GM18499 (cell line): ENCODE results near the gene PARD3B.

Source experiments
- ATAC-seq: cut with Tn5 transposase; IDR thresholded peaks from one replicate; pipeline ENCODE4 v1.9.1; 2021; ENCODE audit warnings: moderate number of reproducible peaks; ENCODE audit not compliant: insufficient read depth, unreplicated experiment

The PARD3B gene

DNA sequence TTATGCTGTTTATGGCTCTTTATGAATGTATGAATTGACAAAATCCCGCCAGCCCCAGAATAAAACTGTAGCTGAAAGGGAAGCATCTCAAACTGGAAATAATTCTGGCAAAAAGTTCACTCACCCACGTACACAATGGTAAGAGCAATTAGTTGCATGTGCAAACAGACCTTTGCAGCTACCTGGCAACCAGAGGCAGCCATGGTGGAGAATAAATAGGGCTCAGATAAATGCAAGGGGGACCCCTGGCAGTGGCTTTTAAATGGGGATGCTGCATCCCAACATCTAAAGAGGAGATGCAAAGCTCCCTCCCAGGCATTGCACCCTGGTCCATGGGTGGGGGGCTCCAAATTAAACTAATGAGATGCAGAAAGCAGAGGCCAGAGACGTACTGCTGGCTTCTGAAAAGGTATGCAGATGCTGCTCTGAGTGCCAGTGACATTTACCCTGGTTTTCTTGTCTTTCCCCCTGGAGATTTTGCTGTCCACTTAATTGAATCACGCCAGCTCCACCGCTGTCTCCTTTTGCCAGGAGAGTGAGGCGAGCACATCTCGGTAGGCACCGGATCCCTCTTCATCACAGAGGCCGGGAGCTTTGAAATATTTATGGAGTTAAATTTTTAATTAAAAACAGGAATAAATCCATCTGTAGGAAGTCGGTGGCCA, 1010.4 kb downstream of the PARD3B start:
- ATAC-seq = no peak

DNA sequence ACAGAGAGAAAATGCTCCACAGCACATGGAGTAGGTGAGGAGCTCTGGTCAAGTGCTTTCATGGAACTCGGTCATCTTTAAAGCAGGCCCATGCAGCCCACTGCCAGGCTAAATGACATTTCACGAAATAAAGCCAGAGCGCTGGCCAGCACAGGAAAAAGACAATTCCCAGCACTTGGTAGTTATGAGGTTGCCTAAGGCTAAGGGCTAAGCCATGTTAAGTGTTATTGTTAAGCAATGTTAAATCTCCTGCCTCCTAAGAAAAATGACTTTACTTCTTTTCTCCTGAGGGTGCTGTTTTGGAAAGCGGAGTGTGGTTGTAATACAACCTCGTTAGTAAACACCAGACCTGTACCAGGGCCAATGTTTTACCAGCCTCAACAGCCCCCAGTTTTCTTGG, 1011.1 kb downstream of the PARD3B start:
- no peak for ATAC-seq

DNA sequence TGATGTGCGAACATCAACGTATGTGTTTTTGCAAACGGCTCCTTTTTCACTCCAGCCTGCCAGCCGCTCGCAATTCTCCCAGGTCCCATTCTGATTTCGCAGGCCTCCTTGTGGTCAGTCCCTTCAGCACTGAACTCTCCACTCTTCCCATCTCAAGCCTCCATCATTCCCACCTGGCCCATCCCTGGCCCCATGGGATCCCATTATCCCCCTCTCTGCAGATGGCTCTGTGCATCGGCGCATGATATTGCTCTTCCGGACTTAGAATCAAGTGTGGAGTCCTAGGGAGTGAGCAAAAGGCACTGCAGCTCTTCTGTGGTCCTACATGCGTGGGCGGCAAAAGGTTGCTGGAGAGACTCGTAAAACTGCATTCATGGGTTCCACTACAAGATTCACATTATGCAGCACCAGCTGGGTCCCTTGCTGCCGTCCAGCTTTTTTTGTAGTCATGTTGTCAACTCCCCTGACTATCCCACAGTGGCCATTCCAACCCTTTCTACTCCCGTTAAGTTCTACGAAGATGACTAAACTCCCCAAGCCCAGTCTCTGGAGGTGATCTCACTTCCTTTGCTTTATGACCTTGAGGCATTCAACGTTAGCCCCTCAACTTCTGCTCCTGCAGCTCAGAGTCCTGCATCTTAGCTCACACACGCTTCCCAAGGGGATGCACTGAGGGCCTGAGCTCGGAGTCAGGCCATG, 1011.7 kb downstream of the PARD3B start:
- ATAC-seq = no peak

DNA sequence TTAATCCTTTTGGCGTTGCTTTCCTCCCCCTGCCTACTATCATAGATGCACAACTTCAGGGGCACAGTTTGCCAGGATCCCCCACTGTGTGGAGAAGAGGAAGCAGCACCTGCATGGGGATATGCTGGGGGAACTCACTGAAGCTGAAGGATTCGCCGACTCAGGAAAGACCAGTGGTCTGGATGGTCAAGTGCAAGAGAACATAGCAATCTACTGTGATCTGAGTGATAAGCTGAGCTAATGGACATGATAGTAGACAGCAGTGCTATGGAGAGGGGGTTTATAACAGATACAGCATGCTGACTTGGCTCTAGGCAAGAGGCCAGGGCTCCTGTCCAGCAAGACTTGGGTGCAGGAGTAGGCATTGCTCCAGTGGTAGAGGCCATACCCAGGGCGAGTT, 1012.6 kb downstream of the PARD3B start:
- no peak for ATAC-seq

DNA sequence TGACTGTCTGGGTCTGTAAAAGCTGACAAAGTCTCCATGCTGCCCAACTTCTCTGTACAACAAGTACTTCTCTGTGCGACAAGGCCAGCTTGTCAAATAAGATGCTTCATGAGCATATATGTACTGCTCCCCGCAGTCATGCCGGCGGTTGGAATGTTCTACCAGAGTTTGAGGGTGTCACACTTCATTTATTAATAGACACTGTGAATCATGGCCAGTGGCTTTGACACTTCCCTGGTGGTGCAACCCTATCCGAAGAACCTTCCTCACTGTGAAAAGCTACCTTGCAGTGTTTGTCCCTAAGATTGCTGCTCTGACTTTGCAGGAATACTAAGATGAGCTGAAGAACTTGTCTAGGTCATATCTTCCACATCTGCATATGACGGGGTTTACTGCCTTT, 1016.2 kb downstream of the PARD3B start:
- no peak for ATAC-seq

DNA sequence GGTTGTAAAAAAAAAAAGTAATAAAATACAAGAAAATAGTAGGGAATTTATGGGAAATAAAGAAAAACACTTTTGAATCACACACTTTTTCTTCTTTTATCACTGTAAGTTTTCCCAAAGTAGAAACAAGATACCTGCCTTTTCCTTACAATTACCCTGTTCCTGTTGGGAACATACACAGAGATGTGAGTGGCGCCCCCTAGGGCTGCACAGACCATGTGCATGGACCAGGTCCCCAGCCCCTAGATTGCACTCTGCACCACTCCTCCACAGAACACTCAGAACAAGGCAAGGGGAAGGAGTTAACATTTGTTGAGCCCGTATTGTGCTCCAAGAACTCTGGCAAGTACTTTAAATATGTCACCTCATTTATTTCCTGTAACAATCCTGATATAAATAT, 1018.4 kb downstream of the PARD3B start:
- no peak for ATAC-seq

DNA sequence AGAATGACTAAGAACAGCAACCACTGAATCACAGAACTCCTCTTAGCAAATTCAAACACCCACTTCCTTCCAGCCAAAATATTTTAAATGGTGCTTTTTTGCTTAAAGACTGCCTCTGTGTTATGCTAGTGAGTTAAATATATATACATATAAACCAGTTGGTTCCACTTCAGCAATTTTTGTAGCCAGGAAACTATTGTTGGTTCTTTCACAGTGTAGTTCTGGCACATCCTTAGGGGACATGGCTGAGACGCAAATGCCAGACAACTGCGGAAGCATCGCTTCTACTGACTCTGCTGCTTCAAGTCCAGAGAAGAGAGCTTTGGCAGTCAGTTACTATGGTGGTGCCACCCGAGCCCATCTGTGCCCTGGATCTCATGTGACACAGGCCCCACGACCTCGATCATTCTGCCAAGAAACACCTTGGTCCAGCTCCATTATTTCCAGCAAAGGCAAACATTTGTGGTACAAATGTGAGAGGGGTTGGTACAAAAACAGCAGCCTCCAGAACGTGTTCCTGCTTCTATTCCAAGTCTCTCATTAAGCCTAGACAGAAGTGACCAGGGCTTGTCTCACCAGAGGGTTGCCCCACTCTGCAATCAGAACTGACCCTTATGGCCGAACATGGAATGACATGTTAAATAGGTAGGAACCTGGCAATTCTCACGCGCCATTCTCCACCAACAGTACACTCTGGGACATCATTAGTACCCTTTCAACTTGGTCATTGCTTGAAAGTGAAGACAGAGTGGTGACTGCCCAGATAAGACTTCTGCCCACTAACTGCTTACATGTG, 1019.3 kb downstream of the PARD3B start:
- ATAC-seq = no peak

DNA sequence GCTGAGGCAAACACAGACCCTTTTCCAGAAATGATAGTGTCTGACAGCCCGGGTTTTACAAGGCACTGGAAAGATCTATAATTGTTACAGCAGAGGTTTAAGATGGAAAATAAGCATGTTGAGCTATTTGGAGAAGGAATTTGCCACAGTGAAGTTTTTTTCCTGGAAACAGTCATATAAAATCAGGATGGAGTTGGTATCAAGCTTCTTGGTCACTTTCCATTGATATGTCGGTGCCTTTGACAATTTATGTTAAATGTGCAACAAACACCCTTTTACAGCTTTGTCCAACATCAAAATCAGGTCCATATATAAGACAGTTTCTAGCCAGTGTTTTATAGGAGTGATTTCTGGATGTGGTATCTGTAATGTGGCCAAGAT, 1019.9 kb downstream of the PARD3B start:
- ATAC-seq = no peak

DNA sequence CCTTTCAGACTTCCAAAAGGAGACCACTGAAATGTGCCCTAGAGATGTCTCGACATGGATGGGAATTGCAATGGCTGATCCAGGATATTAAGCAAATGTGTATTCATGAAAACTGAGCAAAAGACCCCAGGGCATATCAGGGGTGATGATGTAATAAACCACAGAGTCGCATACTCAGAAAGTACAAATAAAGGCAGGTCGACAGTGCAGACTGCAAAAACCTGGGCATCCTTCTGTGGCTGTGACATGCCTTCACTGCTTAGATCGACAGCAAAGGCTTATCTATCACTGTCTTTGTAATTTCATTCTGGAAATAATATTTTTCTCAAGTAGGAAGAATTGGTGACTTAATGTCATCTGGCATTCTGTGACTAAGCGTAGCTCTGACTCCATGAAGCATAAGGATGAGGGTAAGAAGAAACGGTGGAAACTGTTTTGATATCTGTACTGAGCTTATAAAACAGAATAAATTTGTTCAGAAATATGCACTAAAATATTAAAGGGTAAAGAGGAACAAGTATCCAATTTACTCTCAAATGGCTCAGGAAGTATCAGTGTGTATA, 1021.4 kb downstream of the PARD3B start:
- no peak for ATAC-seq

DNA sequence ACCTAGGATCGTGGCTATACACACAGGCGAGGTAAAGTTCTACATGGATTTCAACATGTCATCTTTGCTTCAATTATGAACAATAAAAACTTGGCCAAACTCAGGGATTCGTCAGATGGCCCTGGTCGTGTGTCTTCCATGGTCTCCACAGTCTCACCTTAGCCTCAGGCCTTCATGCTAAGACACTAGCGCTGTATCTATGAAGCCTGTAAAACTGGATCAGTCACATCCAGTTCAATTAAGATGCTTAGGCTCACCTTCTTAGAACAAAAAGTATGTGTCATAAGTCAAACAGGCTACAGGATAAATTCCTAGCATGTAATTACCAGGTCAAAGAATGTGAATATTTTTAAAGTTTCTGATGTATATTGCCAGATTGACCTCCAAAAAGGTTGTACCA, 1023.3 kb downstream of the PARD3B start:
- ATAC-seq = no peak

DNA sequence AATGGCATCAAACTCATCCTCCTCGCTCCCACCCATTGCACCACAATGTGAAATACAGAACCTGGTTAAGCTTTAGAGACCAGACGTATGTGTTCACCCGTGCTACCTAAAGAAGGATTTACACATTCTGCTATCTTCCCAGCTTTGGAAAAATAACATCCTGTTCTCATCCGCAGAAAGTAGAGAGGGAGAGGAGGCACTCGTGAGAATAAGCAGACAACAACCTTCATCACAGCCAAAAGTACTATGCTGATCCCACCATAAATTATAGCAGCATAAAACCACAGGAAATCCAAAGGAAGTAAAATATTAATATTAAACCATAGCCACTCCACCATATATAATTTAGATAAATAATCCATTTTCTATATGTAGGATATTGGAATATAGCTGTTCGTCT, 1025.4 kb downstream of the PARD3B start:
- ATAC-seq = no peak

DNA sequence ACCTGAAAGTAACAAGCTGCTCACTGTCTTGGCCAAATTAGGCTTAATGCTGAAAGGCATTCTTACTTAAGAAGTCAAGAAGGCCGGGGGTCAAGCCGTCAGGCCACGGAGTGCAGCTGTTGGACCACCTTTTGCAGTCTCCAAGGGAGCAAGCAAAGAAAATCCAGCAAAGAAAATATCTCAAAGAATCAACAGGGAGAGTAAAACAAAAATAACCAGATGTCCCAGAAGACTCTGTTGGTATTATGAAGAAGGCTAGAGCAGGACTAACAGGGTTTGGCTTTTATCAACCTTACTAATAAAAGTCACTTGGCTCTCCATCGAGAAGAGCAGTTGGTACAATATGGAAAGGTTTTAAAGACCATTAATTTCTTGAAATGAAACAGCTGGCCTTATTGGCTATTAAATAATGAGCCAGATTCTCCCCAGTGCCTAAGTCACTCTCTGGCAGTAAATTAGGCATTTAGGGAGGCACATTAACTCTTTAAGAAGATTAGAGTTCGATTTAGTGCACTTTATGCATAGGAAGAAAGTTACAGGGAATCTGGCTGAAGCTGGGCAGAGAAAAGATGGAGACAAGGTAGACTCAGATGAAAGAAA, 1026.2 kb downstream of the PARD3B start:
- ATAC-seq = no peak

DNA sequence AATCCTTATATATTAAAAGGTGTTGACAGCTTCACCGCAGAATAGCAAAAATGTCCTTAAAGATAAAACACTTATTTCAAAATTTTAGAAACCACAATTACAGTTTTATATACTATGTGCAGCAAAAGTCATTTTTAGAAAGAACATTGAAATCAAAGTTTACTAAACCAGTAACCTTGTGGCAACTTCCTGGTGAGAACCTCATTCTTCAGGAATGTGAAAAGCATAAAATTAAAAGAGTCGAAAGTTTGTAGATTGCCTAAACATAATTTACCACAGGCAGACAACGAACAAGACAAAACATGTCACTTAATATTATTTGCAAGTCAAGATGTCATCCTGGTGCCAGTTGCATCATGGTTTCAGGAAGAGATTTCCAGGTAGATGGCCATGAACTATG, 1028.7 kb downstream of the PARD3B start:
- ATAC-seq = no peak

DNA sequence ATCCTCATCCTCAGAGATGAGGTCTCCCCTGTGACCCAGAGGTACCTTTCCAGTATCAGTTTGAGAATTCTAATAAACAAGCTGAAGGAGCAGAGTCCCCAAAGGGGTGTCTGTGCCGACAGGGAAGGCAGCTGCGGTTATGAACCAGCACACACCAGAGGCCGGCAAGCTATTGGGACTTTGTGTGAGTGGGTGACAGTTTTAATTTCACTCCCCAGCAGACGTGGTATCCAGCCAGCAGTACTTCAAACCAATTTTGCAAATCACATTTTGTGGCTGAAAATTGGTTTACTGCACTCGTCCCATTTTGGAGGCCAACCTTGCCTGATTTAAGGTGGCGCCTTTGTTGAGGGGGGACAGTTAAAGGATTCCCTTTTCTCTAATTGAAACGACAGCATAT, 1034.1 kb downstream of the PARD3B start:
- ATAC-seq = no peak

DNA sequence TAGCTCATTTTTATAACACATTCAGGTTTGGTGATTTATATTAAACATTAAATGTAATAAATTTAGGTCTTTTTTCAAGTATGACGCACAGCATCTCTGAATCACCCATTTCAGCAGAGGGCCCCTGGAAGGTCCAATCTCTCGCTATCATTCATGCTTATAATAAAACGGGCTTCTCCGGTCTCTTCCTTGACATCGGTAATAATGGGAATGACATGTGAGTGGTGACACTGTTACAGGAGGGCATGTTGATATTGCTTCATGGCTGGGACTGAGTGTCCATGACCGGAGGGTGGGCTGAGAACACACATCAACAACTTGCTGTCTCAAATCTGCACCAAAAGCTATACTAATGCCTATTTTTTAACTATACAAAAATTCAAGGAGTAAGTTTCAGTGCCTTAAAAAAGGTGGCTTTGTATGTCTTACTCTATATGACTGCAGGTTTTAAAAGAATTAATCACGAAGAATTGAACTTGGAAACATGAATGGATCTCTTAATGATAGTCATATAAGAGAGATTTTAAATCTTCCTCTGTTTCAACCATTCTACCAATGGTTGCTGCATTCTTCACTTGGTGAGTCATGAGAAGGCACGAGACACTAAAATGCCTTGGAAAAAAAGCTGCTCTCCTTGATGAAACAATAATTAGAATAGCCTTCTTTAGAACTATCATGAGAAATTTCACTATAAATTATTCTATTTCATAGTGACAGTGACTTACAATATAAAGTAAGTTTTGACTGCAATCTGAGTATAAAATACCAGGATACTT, 1035.1 kb downstream of the PARD3B start:
- no peak for ATAC-seq

DNA sequence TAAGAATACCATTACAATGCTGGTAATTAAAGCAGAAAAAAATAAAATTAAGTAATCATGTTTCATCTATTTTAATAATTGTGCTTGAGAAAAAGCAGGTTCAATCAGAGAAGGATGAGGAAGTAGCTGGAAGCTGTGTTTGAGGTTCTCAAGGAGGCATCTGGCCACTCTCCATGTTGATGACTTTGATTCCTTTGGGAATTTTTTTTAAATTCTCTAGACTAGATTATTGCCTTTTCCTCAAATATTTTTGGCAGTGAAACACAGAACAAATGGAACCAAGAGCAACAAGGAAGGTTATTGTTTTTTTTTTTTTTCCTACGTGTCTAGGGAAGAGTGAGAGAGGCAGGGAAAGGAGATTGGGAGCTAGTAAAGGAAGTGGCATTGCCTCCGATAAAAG, 1037.1 kb downstream of the PARD3B start:
- no peak for ATAC-seq

DNA sequence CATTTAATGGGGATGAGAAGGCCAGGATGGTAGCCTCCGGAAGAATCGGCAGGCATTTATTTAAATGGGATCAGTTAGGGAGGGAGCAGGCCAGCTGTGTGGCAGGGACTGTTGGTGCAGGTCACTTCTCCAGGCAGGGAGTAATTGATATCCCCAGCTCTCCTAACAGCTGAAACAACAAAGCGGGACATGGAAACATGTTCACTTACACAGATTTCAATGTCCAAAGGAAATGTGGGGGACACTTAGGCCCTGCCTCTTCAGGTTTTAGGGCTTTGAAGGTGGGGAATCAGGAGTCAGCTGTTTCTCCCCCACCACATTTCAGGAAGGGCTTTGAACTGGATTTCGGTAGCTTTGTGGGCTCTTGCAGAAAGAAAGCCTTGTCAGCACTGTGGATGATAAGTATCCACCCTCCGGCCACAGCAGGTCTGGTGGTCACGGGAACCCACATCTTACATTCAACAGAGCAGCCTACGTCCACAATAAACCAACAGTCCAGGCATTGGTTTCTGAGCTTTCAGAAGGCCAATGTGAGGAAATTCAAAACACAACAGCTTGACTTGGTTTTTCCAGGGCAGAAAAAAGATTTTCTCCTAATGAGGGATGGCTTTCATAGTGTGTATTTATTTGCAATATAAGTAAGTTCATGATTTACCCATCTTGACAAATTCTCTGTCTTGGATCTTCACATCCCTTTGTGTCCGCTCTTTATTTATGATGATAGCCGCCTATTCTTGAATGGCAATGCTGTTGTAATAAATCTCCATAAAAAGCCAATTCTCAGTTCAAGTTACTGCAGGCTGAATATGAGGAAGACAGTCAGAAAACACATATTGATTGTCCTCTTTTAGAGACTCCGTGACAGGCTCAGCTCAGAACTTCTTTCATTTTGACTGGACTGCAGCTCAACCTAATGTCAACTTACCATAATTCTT, 1040.4 kb downstream of the PARD3B start:
- no peak for ATAC-seq

DNA sequence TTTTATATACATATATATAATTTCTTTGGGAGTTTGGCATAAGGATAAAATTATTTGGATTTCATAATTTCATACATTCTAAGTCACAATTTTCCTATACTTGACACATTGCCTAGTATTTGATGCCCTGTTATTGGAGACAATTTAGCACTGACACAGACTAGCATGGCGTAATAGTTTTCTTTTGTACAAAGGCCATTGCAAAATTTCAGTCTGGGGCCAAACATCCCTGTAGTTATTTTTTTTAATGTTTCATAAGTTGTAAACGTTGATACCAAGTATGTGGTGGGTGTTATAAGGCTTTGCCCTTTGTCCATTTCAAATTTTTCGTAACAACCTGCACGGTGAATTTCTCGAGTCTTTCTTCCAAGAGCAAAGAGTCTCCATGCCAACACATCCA, 1041.4 kb downstream of the PARD3B start:
- no peak for ATAC-seq

DNA sequence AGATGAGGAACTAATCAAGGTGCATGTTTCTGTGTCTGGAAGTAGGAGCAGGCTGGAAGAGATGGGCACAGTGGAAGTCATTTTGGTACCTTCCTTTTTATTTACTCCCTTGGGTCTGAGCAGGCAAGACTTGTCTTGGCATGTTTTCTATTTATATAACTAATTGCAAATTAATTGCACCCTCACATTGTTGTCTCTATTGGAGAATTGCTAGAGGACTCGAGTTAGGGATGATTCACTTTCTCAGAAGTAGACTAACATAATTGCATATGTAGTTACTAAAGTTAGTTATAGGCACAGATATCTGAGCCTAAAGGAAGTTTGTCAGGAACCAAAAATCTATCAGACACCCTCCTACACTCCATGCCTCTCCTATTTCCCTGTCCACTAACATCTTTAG, 1044.2 kb downstream of the PARD3B start:
- ATAC-seq = no peak
